Glomerular endothelial cell (primary cell): ENCODE measurements around the gene TMEM273. TPM values are rescaled to one million over a fixed set of nuclear protein-coding genes. Genes with fewer than 3 reads are reported as not detected.

ENCODE experiments used
- DNase-seq: peaks from one replicate; pipeline ENCODE4 v3.0.0-alpha.2; 2011; ENCODE audit warnings: low read depth, low spot score; ENCODE audit errors: extremely low read depth
- total RNA-seq: library from RNA; depleted of rRNA; stranded (reverse); fragments of >200 nt; gene quantifications from 2 replicates; pipeline ENCODE4 v1.2.3, GENCODE V29; 2015

TMEM273 gene, protein sequence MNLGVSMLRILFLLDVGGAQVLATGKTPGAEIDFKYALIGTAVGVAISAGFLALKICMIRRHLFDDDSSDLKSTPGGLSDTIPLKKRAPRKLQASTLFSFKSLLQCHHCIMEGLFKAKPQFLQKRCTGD
- total RNA-seq: 6.5 and 11.6 TPM in 2 replicates

DNA sequence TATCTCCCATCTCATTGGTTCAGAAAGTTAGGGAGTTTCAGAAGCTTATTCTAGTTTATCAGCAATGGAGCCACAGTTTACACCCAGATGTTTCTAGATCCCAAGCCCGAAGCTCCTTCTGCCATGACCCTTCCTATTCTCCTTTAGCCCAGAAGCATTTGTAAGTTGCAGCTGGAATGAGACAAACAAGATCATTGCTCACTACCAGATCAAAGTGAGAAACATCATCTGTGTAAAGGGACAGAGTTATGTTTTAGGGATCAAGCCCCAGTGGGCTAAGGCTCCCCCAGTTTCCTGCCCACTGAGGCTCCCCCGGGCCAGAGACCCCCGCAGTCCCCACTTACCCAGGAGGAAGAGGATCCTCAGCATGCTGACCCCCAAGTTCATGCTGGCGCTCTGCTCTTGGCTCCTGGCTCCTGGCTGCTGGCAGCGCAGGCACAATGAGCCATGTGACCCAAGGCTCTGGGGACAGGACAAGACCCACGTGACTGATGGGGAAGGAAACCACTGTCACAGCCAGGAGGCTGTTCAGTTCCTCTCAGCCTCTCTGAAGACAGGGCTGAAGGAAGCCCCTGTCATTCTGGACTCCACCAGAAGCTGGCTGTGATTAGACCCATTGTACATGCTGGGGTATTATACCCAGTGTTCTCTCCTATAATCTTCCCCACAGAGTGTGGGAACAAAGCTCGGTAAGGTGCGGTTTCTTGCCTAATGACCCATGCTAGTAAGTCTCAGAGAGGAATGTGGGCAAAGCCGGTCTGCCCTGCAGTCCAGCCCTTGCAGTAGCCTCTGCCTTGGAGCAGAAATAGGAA lies at the start of gene TMEM273:
TSS of gene TMEM273 (minus strand) at position 442 of the 812 bp plus-strand sequence. CDS start at position 387, 55 bp downstream.
- no peak for DNase-seq

GRCh38 chr10:49237985-49238384 lies 49.8 kb upstream of the TMEM273 start:
- DNase-seq: no peak

- no peak for DNase-seq
These were observed 47.2 kb upstream of the TMEM273 start for GRCh38 chr10:49235392-49235791.

- DNase-seq: no peak
These were observed 43.1 kb upstream of the TMEM273 start for GRCh38 chr10:49231086-49231820.

- no peak for DNase-seq
These were observed 41.8 kb upstream of the TMEM273 start for GRCh38 chr10:49230004-49230403.

DNA sequence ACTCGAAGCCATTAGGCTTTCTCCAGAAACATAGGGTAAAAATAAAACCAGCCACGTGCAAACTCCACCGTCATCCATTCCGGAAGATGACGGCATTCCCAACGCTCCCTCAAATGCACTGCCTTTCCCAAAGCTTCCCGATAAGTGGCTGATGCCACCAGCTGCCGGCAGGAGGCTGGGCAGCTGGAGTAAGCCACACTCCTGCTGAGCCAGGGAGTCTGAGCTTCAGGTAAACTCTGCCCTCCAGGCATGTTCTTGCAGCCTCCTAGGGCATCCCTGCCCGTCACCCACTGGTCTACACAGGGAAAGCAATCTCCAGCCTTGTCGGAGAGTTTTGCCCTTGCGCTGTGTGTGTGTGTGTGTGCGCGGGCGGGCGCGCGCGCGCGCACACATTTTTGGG lies 40.5 kb upstream of the TMEM273 start:
- DNase-seq: no peak

DNA sequence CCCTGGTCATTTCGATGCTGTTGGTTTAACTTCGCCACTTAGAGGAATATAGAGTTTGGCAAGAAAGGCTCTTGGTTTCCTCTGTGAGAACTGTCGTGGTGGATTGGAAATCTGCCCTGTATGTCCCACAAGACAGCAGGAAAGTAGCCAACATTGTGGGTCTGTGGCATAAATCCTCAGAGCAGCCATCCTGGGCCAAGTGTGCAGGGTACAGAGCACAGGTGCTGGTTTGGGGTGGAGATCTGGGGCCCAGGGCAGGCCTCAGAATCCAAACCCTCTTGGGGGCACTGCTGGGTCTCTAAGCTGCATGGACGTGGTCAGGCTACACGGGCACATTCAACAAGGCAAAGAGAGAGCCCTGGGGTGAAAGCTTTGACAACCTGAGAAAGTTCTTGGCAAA lies 39.2 kb upstream of the TMEM273 start:
- DNase-seq: no peak

DNA sequence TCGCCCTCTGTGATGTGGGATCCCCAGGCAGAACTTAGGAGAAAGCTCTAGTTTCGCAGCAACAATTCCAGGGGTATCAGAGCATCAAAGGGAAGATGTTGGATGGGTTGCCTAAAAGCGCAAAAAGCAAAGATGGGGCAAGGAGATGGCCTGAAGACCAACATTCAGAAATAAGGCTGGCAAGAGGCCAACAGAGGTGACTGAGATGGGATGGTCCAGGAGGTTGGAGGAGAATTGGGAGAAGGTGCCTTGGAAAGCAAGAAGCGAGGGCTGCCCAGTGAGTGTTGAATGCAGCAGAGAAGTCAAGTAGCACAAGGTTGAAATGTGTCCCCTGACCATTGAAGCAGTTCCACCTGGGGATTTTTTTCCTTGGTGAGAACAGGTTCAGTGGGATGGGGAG lies 38.4 kb upstream of the TMEM273 start:
- no peak for DNase-seq

- DNase-seq: no peak
These were observed 37.2 kb upstream of the TMEM273 start for GRCh38 chr10:49225218-49225876.

- no peak for DNase-seq
These were observed 35.0 kb upstream of the TMEM273 start for GRCh38 chr10:49223205-49223604.

- no peak for DNase-seq
These were observed 34.0 kb upstream of the TMEM273 start for GRCh38 chr10:49222170-49222569.

DNA sequence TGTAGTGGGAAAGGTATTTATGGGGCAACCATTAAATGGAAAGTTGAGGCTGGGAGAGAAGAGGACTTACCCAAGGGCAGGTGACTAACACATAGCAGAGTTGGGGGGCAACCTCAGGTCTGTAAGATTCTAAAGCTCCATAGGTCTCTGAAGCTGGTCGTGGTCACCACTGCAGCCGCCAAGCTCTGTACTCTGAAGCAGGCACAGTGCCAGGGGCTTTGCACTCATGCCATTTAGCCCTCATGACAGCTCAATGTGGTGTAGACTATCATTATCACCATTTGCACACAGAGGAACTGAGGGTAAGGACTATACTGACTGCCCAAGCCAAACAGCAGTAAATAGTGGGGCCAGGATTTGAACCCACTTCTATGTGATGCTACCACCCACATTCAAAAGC lies 32.5 kb upstream of the TMEM273 start:
- DNase-seq: no peak

GRCh38 chr10:49220031-49220430 lies 31.8 kb upstream of the TMEM273 start:
- no peak for DNase-seq

DNA sequence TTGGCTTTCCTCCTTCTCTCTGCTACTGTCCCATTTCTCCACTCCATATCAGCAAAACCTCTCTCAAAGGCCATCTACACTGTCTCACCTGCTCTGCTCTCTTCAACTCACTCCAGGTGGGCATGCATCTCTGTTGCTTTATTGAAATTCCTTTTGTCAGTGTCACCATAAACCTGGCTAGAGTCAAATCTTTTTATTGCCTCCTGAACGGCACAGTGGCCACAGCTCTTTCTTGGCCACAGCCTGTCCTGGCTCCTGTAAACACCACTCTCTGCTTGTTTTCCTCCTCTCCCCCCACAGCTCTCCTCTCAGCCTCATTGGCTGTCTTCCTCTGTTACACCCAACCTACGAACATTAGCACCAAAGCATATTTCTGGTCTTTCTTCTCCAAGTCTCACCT lies 31.1 kb upstream of the TMEM273 start:
- DNase-seq: no peak

DNA sequence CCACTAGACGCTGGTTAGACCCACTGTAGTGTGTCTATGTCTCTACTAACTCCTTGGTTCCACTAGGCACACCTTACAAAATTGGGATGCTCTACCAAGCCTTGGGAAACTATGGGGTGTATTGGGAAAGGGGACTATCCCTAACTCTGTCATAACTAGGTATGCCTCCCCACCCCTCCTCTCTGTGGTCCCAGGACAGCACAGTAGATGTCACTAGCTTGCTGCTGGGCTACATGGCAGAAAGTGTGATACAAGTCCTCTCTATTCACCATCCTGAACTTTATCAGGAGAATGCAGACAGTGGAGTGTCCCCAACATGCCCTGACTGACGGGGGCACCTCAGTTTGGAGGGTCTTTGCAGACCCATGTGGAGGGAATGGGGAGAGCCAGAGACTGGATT lies 30.3 kb upstream of the TMEM273 start:
- DNase-seq: no peak

- no peak for DNase-seq
These were observed 29.5 kb upstream of the TMEM273 start for GRCh38 chr10:49217645-49218044.

DNA sequence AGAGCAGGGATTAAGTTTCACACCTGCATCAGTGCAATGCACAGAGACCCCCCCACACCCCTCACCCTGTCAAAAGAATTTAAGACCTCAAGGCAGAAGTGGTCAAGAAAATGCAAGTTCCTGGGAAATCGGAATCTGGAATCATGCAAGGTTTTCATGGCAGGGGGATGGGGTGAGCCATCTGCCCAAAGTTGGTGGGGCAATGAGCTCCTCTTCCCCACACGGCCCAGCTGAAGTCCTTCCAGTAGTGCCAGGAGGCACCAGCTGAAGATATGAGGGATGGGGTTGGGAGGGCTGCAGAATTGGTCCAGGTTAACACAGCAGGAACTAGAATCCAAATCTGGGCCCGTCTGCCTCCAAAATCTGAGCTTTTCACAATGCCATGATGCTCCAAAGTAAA lies 25.0 kb upstream of the TMEM273 start:
- no peak for DNase-seq

DNA sequence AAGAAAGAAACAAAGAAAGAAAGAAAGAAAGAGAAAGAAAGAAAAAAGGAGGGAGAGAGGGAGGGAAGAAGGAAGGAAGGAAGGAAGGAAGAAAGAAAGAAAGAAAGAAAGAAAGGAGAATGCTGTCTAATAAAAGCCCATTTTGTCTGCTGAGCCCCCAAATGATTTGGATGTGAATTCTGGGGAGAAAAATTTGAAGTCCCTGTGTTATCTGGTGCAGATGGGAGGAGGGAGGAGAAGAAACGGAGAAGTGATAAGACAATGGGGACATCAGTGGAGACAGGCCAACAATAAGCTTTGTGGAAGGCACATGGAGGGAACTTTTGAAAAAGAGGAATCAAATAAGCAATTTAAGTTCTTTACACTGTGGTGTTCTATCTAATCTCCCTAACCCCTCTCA lies 24.6 kb upstream of the TMEM273 start:
- DNase-seq: no peak

DNA sequence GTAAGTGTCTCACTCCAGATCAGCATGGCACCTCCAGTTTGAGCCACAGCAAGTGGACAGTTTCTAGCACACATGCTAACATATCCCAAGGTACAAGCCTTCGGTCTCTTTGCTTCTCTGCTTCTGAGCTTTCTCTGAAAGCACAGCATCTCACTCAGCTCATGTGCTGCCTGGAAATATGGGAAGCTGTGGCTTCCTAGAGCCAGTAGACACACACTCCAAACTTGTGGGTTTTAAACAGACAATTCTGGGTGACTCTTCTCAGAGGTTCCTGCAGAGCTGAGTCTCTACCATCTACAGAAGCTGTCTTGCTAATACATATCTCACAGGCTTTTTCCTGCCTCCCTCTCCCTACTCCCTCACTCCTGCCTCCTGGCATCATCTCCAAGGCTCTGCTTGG lies 23.9 kb upstream of the TMEM273 start:
- no peak for DNase-seq

- DNase-seq: no peak
These were observed 20.8 kb upstream of the TMEM273 start for GRCh38 chr10:49208996-49209395.

DNA sequence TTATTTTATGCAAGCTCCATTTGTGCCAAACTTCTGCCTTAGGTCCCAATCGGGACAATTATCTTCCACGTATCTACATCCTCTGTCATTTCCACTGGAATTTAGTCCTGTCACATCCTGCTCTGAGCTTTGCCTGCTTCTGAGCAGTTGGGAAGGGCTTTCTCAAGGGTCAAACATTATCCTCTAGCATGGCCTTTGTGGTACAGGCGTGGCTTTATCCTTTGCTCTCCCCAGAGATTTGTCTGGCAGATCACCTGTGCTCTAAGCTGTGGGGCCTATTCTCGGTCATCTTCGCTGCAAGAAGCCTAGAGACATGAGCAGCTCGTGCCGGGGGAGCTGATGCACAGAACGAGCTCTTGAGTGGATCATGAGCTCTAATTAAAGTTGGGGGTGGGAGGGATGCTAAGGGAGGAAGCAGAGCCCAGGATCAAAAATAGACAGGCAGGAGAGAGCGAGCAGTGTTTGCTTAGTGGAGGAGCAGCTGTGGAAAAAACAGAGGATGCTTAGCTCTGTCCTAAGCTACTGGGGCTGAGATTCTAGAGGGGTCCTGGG lies 19.8 kb upstream of the TMEM273 start:
- DNase-seq: no peak
